Fibroblast of skin of left quadriceps (primary cell): Measurements from ENCODE around the gene ATRIP.
"Not testable (repeated sequence)": the region's sequence is repeated elsewhere in the genome, so short reads cannot be mapped to it uniquely, and the experiment has no call there.

Experiments used
- DNase-seq, 2 experiments: peaks; one replicate each; pipeline ENCODE4 v3.0.0-alpha.2; 2013; ENCODE audit warnings: low read depth in 2 of 2

Gene ATRIP

GRCh38 chr3:48468329-48468731, 21.8 kb downstream of the ATRIP start:
- no peak for DNase-seq

- DNase-seq: no peak
Measured at GRCh38 chr3:48469046-48469915, 22.7 kb downstream of the ATRIP start.

- DNase-seq: no peak
Measured at GRCh38 chr3:48470286-48470685, 23.7 kb downstream of the ATRIP start.

GRCh38 chr3:48472673-48472922, 26.1 kb downstream of the ATRIP start:
- DNase-seq: no peak

GRCh38 chr3:48472923-48473616, 26.5 kb downstream of the ATRIP start:
- peak; percentile 76 to 79 for DNase-seq

- no peak for DNase-seq
Measured at GRCh38 chr3:48473617-48473952, 27.0 kb downstream of the ATRIP start.

GRCh38 chr3:48474031-48474430, 27.5 kb downstream of the ATRIP start:
- not testable (repeated sequence) for DNase-seq

- DNase-seq: no peak
Measured at GRCh38 chr3:48474619-48475018, 28.1 kb downstream of the ATRIP start.

GRCh38 chr3:48475188-48475587, 28.7 kb downstream of the ATRIP start:
- DNase-seq: no peak

- no peak for DNase-seq
Measured at GRCh38 chr3:48476426-48477053, 30.0 kb downstream of the ATRIP start.

GRCh38 chr3:48477959-48478520, 31.5 kb downstream of the ATRIP start:
- DNase-seq: no peak

GRCh38 chr3:48478626-48479555, 32.4 kb downstream of the ATRIP start:
- DNase-seq: no peak

GRCh38 chr3:48480891-48481290, 34.4 kb downstream of the ATRIP start:
- not testable (repeated sequence) for DNase-seq

GRCh38 chr3:48482822-48483221, 36.3 kb downstream of the ATRIP start:
- not testable (repeated sequence) for DNase-seq

- DNase-seq: no peak
Measured at GRCh38 chr3:48486952-48487351, 40.4 kb downstream of the ATRIP start.

GRCh38 chr3:48492461-48493202, 46.1 kb downstream of the ATRIP start:
- no peak for DNase-seq

- DNase-seq: no peak
Measured at GRCh38 chr3:48493203-48493501, 46.6 kb downstream of the ATRIP start.

GRCh38 chr3:48500656-48501055, 54.1 kb downstream of the ATRIP start:
- no peak for DNase-seq

- no peak for DNase-seq
Measured at GRCh38 chr3:48501196-48501595, 54.7 kb downstream of the ATRIP start.

- DNase-seq: no peak
Measured at GRCh38 chr3:48502121-48502520, 55.6 kb downstream of the ATRIP start.

- DNase-seq: no peak
Measured at GRCh38 chr3:48502728-48503168, 56.2 kb downstream of the ATRIP start.
